Bone marrow (tissue), 2 donors: ENCODE results near the gene B4GALNT2.
"Not testable (repeated sequence)": the region's sequence is repeated elsewhere in the genome, so short reads cannot be mapped to it uniquely, and the experiment has no call there.

Experiments used
- DNase-seq, 2 donors: peaks; one replicate each; lab custom pipeline; 2025; lab: John Stamatoyannopoulos, UW

B4GALNT2 gene

DNA sequence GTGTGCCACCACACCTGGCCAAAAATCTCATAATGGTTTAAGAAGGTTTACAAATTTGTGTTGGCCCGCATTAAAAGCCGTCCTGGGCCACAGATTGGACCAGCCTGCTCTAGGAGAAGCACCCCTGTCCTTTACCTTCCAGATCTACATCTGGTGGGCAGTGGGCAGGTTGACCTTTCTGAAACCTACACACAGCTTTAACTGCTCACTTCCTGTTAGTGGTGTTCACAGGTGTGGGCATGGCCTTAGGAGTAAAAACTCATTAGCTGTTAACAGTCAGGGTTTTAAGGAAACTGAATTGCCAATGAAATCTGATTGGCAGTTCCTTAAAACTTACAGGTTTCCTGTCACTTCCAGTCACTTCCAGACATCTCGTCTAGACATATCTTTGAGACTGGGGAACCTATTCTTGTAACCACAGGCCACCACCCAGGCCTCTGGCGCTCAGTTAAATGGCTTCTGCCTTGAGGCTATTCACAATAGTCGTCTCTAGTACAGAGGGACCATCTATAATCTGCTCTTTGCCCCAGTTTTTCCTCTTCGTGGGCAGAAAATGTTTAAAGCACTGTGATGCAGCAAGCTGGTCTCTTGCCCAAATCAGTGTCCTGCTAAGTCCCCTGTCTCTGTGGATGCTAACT is 48.5 kb downstream of the B4GALNT2 start:
- DNase-seq, result no peak

DNA sequence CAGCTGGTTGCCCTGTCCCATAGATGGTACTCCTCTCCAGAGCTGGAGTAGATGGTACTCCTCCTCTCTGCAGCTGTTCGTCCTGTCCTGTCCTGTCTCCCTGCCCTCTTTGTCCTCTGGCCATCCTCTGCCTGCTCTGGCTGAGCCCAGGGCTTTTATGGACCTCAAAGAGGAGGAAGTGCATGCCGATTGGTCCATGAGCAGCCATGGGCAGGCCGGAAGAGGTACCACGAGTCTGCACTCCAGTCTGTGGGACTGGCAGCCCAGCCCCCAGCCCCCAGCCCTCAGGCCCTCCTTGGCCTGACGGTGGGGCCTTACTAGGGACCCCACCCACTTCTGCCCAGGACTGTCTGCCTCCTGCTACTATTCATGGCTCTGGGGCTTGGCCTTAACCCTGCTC is 50.8 kb downstream of the B4GALNT2 start:
- no peak for DNase-seq

DNA sequence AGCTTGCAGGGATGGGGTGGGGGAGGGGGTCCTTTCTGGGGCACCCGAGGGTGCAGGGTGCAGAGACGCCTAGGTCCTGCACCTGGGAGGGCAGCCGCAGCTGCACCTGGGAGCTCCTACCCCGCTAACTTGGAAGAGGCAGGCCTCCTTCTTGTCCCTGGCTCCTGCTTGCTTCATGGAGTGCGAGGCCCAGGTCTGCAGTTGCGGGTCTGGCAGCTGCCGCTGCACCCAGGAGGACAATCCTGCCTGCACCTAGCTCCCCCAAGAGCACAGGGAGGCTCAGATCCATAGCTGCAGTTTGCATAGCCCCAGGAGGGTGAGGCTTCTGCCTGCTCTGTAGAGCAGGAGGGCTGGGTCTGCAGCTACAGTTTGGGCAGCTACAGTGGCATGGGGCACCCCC is 51.2 kb downstream of the B4GALNT2 start:
- no peak for DNase-seq

DNA sequence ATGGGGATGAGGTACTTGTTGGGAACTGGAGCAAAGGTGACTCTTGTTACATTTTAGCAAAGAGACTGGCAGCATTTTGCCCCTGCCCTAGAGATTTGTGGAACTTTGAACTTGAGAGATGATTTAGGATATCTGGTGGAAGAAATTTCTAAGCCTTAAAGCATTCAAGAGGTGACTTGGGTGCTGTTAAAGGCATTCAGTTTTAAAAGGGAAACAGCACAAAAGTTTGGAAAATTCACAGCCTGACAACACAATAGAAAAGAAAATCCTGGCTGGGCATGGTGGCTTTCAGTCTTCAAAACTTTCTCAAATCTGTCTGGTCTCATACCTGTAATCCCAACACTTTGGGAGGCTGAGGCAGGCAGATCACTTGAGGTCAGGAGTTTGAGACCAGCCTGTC is 52.0 kb downstream of the B4GALNT2 start:
- not testable (repeated sequence) for DNase-seq

DNA sequence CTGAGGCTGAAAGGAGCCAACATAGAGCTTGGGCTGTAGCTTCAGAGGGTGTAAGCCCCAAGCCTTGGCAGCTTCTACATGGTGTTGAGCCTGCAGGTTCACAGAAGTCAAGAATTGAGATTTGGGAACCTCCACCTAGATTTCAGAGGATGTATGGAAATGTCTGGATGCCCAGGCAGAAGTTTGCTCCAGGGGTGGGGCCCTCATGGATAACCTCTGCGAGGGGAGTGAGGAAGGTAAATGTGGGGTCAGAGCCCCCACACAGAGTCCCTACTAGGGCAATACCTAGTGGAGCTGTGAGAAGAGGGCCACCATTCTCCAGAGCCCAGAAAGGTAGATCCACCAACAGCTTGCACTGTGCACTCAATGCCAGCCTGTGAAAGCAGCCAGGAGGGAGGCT is 52.8 kb downstream of the B4GALNT2 start:
- DNase-seq, result not testable (repeated sequence)

DNA sequence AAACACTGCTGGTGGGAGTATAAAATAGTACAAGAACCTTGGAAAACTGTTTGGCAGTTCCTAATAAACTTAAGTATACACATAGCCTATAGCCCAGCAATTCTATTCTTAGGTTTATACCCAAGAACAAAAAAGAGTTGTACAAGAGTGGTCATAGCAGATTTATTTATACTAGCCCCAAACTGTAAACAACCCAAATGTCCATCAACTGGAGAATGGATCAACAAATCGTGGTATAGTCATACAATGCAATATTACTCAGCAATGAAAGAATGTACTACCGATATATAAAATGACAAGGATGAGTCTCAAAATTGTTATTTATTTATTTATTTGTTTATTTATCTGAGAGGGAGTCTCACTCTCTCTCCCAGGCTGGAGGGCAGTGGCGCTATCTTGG is 54.7 kb downstream of the B4GALNT2 start:
- DNase-seq, result no peak

DNA sequence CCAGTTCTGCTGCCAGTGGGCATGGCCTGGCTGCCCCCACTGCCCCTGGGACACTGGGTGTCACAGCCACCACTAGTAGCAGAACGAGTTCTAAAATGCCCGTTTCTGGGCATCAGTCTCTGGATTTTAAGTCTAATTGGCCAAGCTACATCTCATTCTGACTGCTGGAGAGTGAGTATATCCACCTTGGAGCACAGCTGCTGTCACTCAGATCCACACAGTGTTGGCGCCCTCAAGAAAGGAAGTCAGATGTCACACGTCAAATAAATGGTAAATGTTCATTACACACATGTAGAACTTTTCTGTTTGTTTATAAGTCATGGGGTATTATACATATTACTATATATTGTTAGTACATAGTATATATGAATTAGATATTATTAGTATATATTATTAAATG is 58.4 kb downstream of the B4GALNT2 start:
- no peak for DNase-seq

DNA sequence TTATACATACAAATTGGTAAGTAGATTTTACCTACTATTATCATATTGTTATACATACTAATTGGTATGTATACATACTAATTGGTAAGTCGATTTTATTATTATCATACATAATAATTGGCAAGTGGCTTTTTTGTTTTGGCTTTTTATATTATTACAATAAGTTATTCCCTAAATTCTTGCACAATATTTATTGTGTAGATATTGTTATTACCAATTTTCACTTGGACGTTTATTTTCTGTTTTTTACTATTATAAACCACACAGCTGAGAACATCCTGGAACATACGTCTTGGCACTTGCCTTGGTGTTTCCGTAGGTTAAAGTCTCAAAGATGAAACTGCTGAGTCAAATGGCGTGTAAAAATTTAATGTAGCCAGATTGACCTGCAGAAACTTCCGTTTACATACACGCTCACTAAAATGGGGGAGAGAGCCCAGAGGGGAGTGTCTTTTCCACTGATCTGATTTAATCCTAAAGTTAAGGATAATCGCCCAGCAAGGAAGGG is 58.9 kb downstream of the B4GALNT2 start:
- DNase-seq, result peak in 1 of 2 donors; percentile 27

DNA sequence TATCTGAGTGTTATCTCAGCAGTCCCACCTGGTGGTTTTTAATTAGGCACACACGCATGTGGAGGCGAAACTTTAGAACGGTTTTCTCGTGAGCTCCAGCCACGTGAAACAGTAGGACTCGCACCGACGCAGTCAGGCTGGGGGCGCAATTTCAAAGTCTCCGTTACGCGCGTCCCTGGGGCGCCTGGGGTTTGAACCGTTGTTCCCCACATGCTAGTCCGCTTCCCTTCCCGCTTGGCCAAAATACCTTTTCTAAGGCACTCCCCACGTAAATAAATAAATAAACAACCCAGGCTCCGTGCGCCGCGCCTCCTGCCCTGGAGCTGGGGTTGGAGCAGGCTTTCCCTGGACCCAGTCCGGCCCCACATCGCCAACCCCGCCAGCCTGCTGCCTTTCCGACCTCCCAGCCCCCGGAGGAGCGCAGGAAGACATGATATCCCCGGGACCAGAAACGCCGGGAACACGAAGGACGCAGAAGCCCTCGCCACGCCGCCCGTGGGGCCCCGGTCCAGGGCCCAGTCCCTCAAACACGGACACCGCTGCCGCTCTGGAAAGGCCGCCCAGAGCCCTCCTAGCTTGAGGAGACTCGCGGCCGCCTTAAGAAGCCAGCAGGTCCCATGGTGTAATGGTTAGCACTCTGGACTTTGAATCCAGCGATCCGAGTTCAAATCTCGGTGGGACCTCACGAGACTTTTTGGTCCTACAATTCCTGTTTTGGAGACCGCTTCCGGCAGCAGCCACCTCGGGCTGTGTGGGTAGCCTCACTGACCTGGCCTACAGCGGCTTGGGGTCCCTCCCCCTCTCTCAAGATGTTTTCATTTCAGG is 59.6 kb downstream of the B4GALNT2 start:
- DNase-seq, result peak; percentile 83 to 98

DNA sequence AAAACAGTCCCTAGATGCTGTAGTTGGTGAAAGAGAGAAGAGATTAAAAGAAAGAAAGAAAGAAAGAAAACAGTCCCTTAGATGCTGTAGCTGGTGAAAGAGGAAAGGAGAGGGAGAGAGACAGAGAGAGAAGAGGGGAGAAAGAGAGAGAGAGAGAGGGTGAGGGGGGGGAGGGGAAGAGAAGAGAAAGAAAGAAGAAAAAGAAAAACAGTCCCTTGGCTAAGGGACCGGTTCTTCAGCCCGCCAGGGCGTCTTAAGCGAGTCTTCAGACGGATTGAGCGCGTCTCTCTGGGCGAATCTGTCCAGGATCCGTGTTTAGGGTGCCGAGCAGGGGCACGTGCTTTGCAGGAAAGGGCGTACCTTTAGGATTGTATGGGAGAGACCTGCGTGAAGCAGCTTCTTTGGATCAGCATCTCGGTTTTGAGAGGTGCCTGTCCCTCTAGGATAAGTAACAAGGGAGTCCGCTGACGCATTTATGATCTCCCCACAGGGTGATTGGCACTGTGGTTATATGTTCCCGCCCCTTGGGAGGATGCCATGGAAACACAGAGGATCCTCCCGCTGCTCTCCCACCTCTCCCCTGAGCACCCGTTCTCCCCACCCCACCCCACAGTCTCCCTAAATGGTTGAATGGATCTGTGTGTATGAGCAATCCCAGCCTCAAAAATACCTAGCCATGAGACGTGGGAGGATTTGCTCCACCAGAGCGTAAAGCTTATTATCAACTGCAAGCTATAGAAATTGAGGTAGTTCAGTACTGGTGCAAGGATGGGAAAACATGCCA is 61.1 kb downstream of the B4GALNT2 start:
- peak in 1 of 2 donors; percentile 30 for DNase-seq

DNA sequence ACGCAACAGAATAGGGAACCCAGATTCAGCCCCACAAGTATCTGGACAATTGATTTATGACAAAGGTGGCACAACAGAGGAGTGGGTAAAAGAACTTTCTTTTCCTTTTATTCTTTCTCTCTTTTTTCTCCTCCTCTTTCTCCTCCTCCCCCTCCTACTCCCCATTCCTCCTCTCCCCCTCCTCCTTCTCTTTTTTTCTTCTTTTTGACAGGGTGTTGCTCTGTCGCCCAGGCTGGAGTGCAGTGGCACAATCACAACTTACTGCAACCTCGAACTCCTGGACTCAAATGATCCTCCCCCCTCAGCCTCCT is 61.7 kb downstream of the B4GALNT2 start:
- no peak for DNase-seq

DNA sequence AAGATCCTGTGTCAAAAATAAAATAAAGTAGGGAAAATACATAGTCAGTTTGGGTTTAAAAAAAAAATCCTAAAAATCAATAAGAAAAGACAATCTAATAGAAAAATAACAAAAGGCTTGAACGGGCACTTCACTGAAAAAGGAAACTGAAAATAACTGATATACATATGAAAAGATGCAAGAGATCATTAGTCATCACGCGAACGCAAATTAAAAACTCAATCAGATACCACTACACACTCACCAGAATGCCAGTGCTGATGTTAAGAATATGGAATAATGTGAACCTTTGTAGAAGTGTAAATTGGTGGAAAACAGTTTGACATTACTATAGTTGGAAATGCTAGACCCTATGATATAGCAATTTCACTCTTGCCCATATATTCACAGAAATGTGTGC is 63.2 kb downstream of the B4GALNT2 start:
- DNase-seq, result no peak

DNA sequence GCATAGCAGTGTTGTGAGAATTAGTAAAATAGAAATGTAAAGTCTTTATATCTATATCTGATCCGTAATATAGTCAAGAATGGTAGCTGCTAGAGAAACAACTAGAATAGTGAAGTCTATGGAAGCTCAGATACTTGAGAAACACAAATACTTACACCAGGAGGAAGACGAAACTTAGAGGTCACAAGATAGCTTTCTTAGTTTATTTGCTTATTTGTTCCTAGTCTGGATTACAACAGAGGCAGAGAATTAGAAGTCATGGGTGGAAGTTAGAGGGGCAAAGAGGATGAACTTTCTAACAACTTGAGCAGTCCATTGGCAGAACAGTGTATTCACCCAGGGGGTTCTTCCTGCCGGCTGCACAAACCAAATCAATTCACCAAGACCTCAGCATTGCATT is 64.0 kb downstream of the B4GALNT2 start:
- DNase-seq, result no peak

DNA sequence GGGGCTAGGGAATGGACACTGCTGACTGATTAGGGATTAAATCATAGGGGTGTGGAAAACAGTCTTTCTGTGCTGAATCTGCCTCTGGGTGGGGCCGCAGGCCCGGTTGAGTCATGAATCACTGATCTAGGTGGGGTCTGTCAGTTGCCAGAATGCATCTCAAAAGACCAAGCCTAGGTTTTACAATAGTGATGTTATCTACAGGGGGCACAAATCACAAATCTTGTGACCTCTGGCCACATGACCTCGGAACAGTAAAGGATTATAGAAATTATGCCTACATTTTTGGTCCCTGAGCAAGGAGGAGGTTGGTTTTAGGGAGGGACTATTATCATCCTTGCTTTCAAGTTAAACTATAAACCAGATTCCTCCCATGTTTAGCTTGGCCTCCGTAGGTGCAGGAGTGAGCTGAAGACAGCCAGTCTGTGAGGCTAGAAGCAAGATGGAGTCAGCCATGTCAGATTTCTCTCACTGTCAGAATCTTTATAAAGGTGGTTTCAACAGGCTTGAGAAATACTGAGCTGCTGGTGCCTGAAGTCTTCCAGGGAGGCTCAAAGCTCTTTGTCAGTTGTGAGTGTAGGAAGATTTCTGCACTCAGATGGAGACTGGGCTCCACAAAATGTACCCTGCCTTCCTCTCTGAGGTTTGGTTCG is 64.9 kb downstream of the B4GALNT2 start:
- DNase-seq, result no peak

DNA sequence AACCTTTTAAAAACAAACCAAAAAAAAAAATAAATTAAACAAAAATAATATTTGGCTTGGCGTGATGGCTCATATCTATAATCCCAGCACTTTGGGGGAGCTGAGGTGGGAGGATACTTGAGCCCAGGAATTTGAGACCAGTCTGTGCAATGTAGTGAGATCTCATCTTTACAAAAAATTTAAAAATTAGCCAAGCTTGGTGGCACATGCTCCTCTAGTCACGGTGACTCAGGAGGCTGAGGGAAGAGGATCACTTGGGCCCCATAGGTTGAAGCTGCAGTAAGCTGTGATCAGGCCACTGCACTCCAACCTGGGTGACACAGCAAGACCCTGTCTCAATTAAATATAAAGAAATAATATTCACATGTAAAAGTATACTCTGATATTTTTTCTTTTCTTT is 65.6 kb downstream of the B4GALNT2 start:
- DNase-seq, result no peak

DNA sequence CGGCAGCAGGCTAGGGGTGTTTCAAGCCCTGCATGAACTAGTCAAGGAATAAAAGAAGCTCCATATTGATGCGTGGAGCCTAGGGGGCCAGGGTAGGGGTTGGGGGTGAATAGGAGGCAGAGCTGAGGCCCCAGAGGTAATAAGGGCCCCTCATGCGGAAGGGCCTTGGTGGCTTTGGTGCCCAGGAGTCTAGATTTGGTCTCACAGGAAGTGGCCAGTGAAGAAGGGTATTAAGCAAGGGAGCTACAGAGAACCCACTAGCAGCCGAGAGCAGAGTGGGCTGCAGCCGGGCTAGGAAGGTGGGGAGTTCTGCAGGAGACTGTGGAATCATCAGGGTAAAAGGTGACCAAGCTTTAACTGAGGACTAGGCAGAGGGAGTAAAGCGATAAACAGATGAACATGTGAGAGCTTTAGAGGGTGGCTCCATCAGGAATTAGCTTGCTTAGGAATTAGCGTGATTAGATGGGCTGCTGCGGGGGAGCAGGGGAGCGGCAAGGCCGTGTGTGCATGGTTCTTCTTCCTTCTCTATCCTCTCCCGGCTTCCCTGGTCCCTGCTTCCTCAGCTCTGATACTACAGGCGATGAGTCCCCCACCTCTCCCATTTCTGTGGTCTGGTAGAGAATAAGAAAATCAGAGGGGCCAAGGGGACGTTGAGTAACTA is 68.0 kb downstream of the B4GALNT2 start:
- no peak for DNase-seq

DNA sequence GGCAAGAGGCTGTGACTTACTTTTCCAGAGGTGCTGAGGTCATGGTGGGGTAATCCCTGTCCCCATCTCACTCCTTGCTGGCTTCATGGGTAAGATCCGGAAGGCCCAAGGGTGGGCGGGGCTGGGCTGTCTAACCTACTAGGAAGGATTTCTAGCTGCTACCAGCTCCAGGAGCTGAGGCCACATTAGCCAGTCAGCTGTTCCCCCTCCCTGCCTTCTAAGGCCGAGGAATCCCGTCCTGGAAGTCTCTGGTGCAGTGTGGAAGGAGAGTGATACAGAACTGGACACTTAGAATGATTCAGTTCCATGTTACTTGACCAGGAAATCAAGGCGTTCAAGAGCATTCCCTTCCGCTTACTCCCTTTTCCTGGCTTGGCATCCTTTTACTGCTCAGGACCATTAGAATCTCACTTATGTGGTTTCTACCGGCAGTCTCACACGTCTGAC is 68.9 kb downstream of the B4GALNT2 start:
- DNase-seq, result no peak

DNA sequence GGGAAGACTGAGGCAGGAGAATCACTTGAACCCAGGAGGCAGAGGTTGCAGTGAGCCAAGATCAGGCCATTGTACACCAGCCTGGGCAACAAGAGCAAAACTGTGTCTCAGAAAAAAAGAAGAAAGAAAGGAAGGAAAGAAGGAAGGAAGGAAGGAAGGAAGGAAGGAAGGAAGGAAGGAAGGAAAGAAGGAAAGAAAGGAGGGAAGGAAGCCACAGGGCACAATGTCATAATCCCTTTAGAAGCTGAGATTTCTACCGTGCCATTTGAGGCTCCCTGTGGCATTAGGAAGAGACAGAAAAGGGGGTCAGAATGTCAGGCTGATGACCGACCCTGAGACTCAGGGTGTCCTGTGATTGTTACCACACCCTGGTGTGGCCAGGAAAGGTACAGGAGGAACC is 71.2 kb downstream of the B4GALNT2 start:
- no peak for DNase-seq

DNA sequence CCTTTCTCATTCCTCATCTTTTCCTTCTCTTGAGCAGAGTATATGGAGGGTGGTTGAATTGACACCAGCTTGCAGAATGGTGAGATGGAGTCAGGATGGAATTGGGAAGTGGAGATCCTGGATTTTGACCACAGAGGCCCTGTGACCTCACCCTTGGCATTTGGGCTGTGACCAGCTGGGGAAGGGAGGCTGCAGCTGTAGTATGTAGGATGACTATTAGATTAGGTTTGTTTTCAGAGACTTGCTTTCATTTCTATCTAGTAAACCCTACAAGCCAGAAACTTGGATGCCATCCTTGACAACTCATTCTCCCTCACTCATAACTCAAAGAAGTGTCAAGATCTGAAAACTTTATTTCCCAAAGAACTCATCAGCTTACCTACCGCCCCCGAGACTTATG is 71.9 kb downstream of the B4GALNT2 start:
- DNase-seq, result no peak

DNA sequence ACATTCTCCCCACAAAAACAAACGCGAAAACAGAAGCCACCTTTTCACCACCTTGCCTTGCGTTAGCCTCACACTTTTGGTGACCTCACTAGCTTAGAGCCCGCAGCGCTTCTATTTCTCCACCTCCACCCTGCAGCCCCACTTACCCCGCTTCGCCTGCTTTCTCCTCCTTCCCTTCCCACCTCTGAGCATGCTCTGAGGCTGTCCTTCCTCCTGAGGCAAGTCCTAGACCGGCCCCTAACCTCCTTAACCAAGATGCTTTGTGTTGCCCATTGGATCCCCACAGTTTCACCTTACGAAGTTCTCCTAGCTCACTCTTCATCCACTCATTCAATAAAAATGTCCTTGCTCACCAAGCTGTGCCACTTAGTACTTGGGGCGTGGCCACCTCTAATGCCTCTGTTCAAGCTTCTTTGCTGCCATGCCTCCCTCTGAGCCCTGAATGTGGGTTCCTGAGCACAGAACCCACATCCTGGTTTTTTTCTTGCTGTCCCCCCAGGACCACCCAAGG is 76.5 kb downstream of the B4GALNT2 start:
- no peak for DNase-seq
